CD4-positive, alpha-beta memory T cell (primary cell): ENCODE results near the gene GARNL3. TPM values are rescaled to one million over a fixed set of nuclear protein-coding genes. Genes with fewer than 3 reads are reported as not detected.

Experiments used
- CTCF ChIA-PET: fragments of 350-600 bp; sonication (Branson Sonifier 250); formaldehyde crosslinking; loops from one replicate; lab custom pipeline; 2021; ENCODE audit warnings: inconsistent platforms; ENCODE audit not compliant: partially characterized antibody; lab: Charles Lee
- POLR2A ChIA-PET: fragments of 350-600 bp; sonication (Branson Sonifier 250); formaldehyde crosslinking; loops from one replicate; lab custom pipeline; 2021; ENCODE audit not compliant: partially characterized antibody; lab: Charles Lee
- DNase-seq, 5 donors: peaks; one replicate each; pipeline versions ENCODE4 v3.0.0 to v3.0.0-alpha.2; 2020 to 2022; ENCODE audit warnings: mixed read lengths in 1 of 5
- H3K27ac ChIP-seq: one replicate; pipeline ENCODE4 v1.7.0; 2013; ENCODE audit warnings: low read depth, low read length
- H3K27me3 ChIP-seq: 2 replicates; pipeline ENCODE4 v1.7.0; 2013; ENCODE audit warnings: mild to moderate bottlenecking, low read length, moderate library complexity; ENCODE audit not compliant: insufficient read depth
- H3K36me3 ChIP-seq: 2 replicates; pipeline ENCODE4 v1.7.0; 2013; ENCODE audit warnings: mild to moderate bottlenecking, low read length, moderate library complexity; ENCODE audit not compliant: insufficient read depth
- H3K4me1 ChIP-seq: 2 replicates; pipeline ENCODE4 v1.7.0; 2013; ENCODE audit warnings: mild to moderate bottlenecking, low read length, moderate library complexity; ENCODE audit not compliant: insufficient read depth
- H3K4me3 ChIP-seq, 2 donors: one replicate each; pipeline ENCODE4 v1.7.0; 2013; ENCODE audit warnings: low read length in 2 of 2, mild to moderate bottlenecking in 1 of 2
- H3K9me3 ChIP-seq, 2 donors: one replicate each; pipeline ENCODE4 v1.7.0; 2013; ENCODE audit warnings: low read length in 2 of 2, control low read depth in 1 of 2; ENCODE audit not compliant: control insufficient read depth in 1 of 2
- H3K27ac Mint-ChIP-seq, 7 donors: one replicate each; pipeline ENCODE4 v1.8.0; 2020 to 2021; ENCODE audit warnings: mixed read lengths in 7 of 7, mild to moderate bottlenecking in 6 of 7, inconsistent platforms in 3 of 7, moderate library complexity in 3 of 7
- H3K27me3 Mint-ChIP-seq, 2 donors: one replicate each; pipeline ENCODE4 v1.8.0; 2020 to 2021; ENCODE audit warnings: mixed read lengths in 2 of 2
- H3K36me3 Mint-ChIP-seq, 2 donors: one replicate each; pipeline ENCODE4 v1.8.0; 2020 to 2021; ENCODE audit warnings: mixed read lengths in 2 of 2, inconsistent platforms in 1 of 2, mild to moderate bottlenecking in 1 of 2
- H3K4me1 Mint-ChIP-seq, 4 donors: one replicate each; pipeline ENCODE4 v1.8.0; 2020 to 2021; ENCODE audit warnings: mixed read lengths in 4 of 4, mild to moderate bottlenecking in 1 of 4
- H3K4me3 Mint-ChIP-seq, 8 donors: one replicate each; pipeline ENCODE4 v1.8.0; 2020 to 2021; ENCODE audit warnings: mixed read lengths in 8 of 8, mild to moderate bottlenecking in 7 of 8, moderate library complexity in 6 of 8, inconsistent platforms in 3 of 8
- H3K9me3 Mint-ChIP-seq, 8 donors: one replicate each; pipeline ENCODE4 v1.8.0; 2020 to 2021; ENCODE audit warnings: mixed read lengths in 8 of 8, mild to moderate bottlenecking in 5 of 8, inconsistent platforms in 3 of 8, moderate library complexity in 1 of 8
- intact Hi-C: fragments of 100-400 bp; cut with micrococcal nuclease; formaldehyde crosslinking; loops from one replicate; pipeline ENCODE4 v1.15.1; 2023
- polyA plus RNA-seq, 2 donors: library from polyadenylated mRNA; unstranded; fragments of 300-500 nt; fragmentation: Illumina TruSeq; gene quantifications; one replicate each; pipeline ENCODE4 v1.2.3, GENCODE V29; 2021
- total RNA-seq, 2 experiments: library from RNA; stranded (reverse); gene quantifications; one replicate each; pipeline ENCODE4 v1.2.3, GENCODE V29; 2021

GARNL3 gene
- total and polyA plus RNA-seq, 4 experiments from 2014 or later = 0.41 to 6.6 (median 5.9) TPM; not detected in 1

GRCh38 chr9:127219520-127219919, 45.1 kb upstream of the GARNL3 start:
- DNase-seq = no peak
- CTCF ChIA-PET = no interaction called here
- no peak overlapping the region for H3K27ac ChIP-seq
- intact Hi-C loops = loop anchor here (10.0 kb wide), 1 partner anchor 365 kb away; no protein-coding TSS in a partner anchor
- peaks cover 17 to 35% (median 26%) of the 10 kb centered on the region in 4 donors for H3K4me1 Mint-ChIP-seq
- peaks cover 0 to 2% of the 10 kb centered on the region in 2 donors for H3K27me3 Mint-ChIP-seq
- no peak overlapping the region for H3K4me3 Mint-ChIP-seq
- peaks cover 0 to 3% of the 10 kb centered on the region in 2 donors for H3K36me3 Mint-ChIP-seq
- peaks cover 0 to 1% (median 0%) of the 10 kb centered on the region in 8 donors for H3K9me3 Mint-ChIP-seq
- H3K4me1 ChIP-seq = peaks cover 22% of the 10 kb centered on the region
- H3K27ac Mint-ChIP-seq = peak overlapping the region in 1 of 7 donors; percentile 19
- no peaks in the 10 kb centered on the region for H3K27me3 ChIP-seq
- no peak overlapping the region for H3K4me3 ChIP-seq
- H3K36me3 ChIP-seq = no peaks in the 10 kb centered on the region
- POLR2A ChIA-PET = no interaction called here
- no peaks in the 10 kb centered on the region for H3K9me3 ChIP-seq

- DNase-seq = no peak
- Histone ChIP-seq H3K9me3 (no peaks in the 10 kb centered on the region), H3K27me3 (no peaks in the 10 kb centered on the region), H3K4me3 (no peak overlapping the region), H3K36me3 (no peaks in the 10 kb centered on the region), H3K4me1 (peaks cover 33% of the 10 kb centered on the region), H3K27ac (no peak overlapping the region)
- peaks cover 0 to 1% (median 0%) of the 10 kb centered on the region in 8 donors for H3K9me3 Mint-ChIP-seq
- peak overlapping the region in 5 of 8 donors; percentile 16 to 43 (median 31) for H3K4me3 Mint-ChIP-seq
- peaks cover 0 to 6% of the 10 kb centered on the region in 2 donors for H3K36me3 Mint-ChIP-seq
- intact Hi-C loops = loop anchor here (10.0 kb wide), 3 partner anchors 343 to 843 kb away; partner anchors contain the start of genes NAIF1, SLC25A25 and TOR2A
- peaks cover 23 to 47% (median 33%) of the 10 kb centered on the region in 4 donors for H3K4me1 Mint-ChIP-seq
- peaks cover 0 to 6% of the 10 kb centered on the region in 2 donors for H3K27me3 Mint-ChIP-seq
- CTCF ChIA-PET = no interaction called here
- peak overlapping the region; percentile 13 to 96 (median 58) for H3K27ac Mint-ChIP-seq
- POLR2A ChIA-PET = no interaction called here
Measured at GRCh38 chr9:127221695-127222094, 42.9 kb upstream of the GARNL3 start.

GRCh38 chr9:127222388-127223095, 42.0 kb upstream of the GARNL3 start:
- Histone ChIP-seq H3K4me3 (no peak overlapping the region), H3K27me3 (no peaks in the 10 kb centered on the region), H3K27ac (no peak overlapping the region), H3K9me3 (no peaks in the 10 kb centered on the region), H3K36me3 (no peaks in the 10 kb centered on the region), H3K4me1 (peaks cover 35% of the 10 kb centered on the region)
- H3K4me3 Mint-ChIP-seq = peak overlapping the region in 3 of 8 donors; percentile 8 to 27 (median 10)
- intact Hi-C loops = loop anchor here (10.0 kb wide), 3 partner anchors 342 to 842 kb away; partner anchors contain the start of genes NAIF1, SLC25A25 and TOR2A
- POLR2A ChIA-PET = no interaction called here
- no peak for DNase-seq
- peaks cover 0 to 6% of the 10 kb centered on the region in 2 donors for H3K27me3 Mint-ChIP-seq
- CTCF ChIA-PET = no interaction called here
- H3K4me1 Mint-ChIP-seq = peaks cover 23 to 48% (median 33%) of the 10 kb centered on the region in 4 donors
- peak overlapping the region in 3 of 7 donors; percentile 20 to 96 (median 22) for H3K27ac Mint-ChIP-seq
- peaks cover 0 to 1% (median 0%) of the 10 kb centered on the region in 8 donors for H3K9me3 Mint-ChIP-seq
- H3K36me3 Mint-ChIP-seq = peaks cover 0 to 6% of the 10 kb centered on the region in 2 donors

- peaks cover 0 to 6% of the 10 kb centered on the region in 2 donors for H3K27me3 Mint-ChIP-seq
- H3K9me3 ChIP-seq = no peaks in the 10 kb centered on the region
- H3K36me3 ChIP-seq = no peaks in the 10 kb centered on the region
- H3K4me1 ChIP-seq = peaks cover 35% of the 10 kb centered on the region
- POLR2A ChIA-PET = interaction anchor here (1.3 to 3.9 kb wide), 3 partner anchors 9 to 228 kb away, joined by 5 to 53 read pairs (median 10); partner anchors contain the start of genes LRSAM1, RPL12 and SLC2A8
- no peak overlapping the region for H3K27ac ChIP-seq
- intact Hi-C loops = loop anchor here (10.0 kb wide), 3 partner anchors 342 to 842 kb away; partner anchors contain the start of genes NAIF1, SLC25A25 and TOR2A
- DNase-seq = no peak
- peaks cover 0 to 1% (median 0%) of the 10 kb centered on the region in 8 donors for H3K9me3 Mint-ChIP-seq
- peak overlapping the region in 7 of 8 donors; percentile 0 to 89 (median 24) for H3K4me3 Mint-ChIP-seq
- H3K27me3 ChIP-seq = no peaks in the 10 kb centered on the region
- H3K36me3 Mint-ChIP-seq = peaks cover 0 to 6% of the 10 kb centered on the region in 2 donors
- peak overlapping the region in 5 of 7 donors; percentile 0 to 96 (median 32) for H3K27ac Mint-ChIP-seq
- CTCF ChIA-PET = interaction anchor here (0.8 to 2.7 kb wide), 3 partner anchors 9 to 201 kb away, joined by 3 to 20 read pairs (median 4); partner anchors contain the start of gene ZNF79
- peaks cover 23 to 48% (median 33%) of the 10 kb centered on the region in 4 donors for H3K4me1 Mint-ChIP-seq
- no peak overlapping the region for H3K4me3 ChIP-seq
Measured at GRCh38 chr9:127223266-127223665, 41.3 kb upstream of the GARNL3 start.

- peak overlapping the region; percentile 18 to 90 (median 84) for H3K4me3 Mint-ChIP-seq
- Histone ChIP-seq H3K36me3 (no peaks in the 10 kb centered on the region), H3K4me3 (no peak overlapping the region), H3K4me1 (peaks cover 35% of the 10 kb centered on the region), H3K27me3 (no peaks in the 10 kb centered on the region), H3K27ac (no peak overlapping the region), H3K9me3 (no peaks in the 10 kb centered on the region)
- H3K27me3 Mint-ChIP-seq = peaks cover 0 to 6% of the 10 kb centered on the region in 2 donors
- H3K4me1 Mint-ChIP-seq = peaks cover 23 to 48% (median 33%) of the 10 kb centered on the region in 4 donors
- ChIA-PET CTCF (interaction anchor here (0.8 to 2.7 kb wide), 6 partner anchors 10 to 227 kb away, joined by 3 to 20 read pairs (median 4); partner anchors contain the start of genes LRSAM1, RPL12, SLC2A8 and ZNF79), POLR2A (interaction anchor here (1.1 to 3.9 kb wide), 10 partner anchors 9 to 844 kb away, joined by 3 to 53 read pairs (median 6); partner anchors contain the start of genes LRSAM1, NAIF1, RALGPS1 and RPL12)
- intact Hi-C loops = loop anchor here (1.0 to 10.0 kb wide), 6 partner anchors 173 to 841 kb away; partner anchors contain the start of genes LRSAM1, NAIF1, RPL12 and SLC25A25
- DNase-seq = no peak
- peaks cover 0 to 1% (median 0%) of the 10 kb centered on the region in 8 donors for H3K9me3 Mint-ChIP-seq
- peak overlapping the region in 4 of 7 donors; percentile 36 to 96 (median 62) for H3K27ac Mint-ChIP-seq
- peaks cover 0 to 6% of the 10 kb centered on the region in 2 donors for H3K36me3 Mint-ChIP-seq
Measured at GRCh38 chr9:127223810-127224177, 40.8 kb upstream of the GARNL3 start.

GRCh38 chr9:127224178-127224882, 40.2 kb upstream of the GARNL3 start:
- peak; percentile 86 to 90 (median 87) for DNase-seq
- Histone ChIP-seq H3K27ac (no peak overlapping the region), H3K4me3 (peak overlapping the region in 1 of 2 donors; percentile 53), H3K9me3 (no peaks in the 10 kb centered on the region), H3K4me1 (peaks cover 35% of the 10 kb centered on the region), H3K36me3 (no peaks in the 10 kb centered on the region), H3K27me3 (no peaks in the 10 kb centered on the region)
- peaks cover 0 to 6% of the 10 kb centered on the region in 2 donors for H3K27me3 Mint-ChIP-seq
- CTCF ChIA-PET = interaction anchor here (0.8 to 2.7 kb wide), 6 partner anchors 10 to 227 kb away, joined by 3 to 20 read pairs (median 4); partner anchors contain the start of genes LRSAM1, RPL12, SLC2A8 and ZNF79
- peaks cover 0 to 6% of the 10 kb centered on the region in 2 donors for H3K36me3 Mint-ChIP-seq
- H3K4me3 Mint-ChIP-seq = peak overlapping the region; percentile 77 to 90 (median 87)
- intact Hi-C loops = loop anchor here (1.0 to 10.0 kb wide), 6 partner anchors 172 to 840 kb away; partner anchors contain the start of genes LRSAM1, NAIF1, RPL12 and SLC25A25
- POLR2A ChIA-PET = interaction anchor here (0.6 to 3.9 kb wide), 14 partner anchors 10 to 843 kb away, joined by 3 to 53 read pairs (median 4); partner anchors contain the start of genes CDK9, DPM2, LRSAM1 and NAIF1
- H3K27ac Mint-ChIP-seq = peak overlapping the region; percentile 79 to 96 (median 93)
- peaks cover 0 to 1% (median 0%) of the 10 kb centered on the region in 8 donors for H3K9me3 Mint-ChIP-seq
- peaks cover 23 to 48% (median 33%) of the 10 kb centered on the region in 4 donors for H3K4me1 Mint-ChIP-seq
